Chondrocyte (in vitro differentiated cells): Measurements from ENCODE around the gene NFKB1. TPM values are rescaled to one million over a fixed set of nuclear protein-coding genes. Genes with fewer than 3 reads are reported as not detected.

Experiments
- DNase-seq: peaks from one replicate; pipeline ENCODE4 v3.0.0; 2021; ENCODE audit warnings: mixed read lengths, low spot score
- H3K27ac Mint-ChIP-seq: one replicate; pipeline ENCODE4 v1.8.0; 2021; ENCODE audit warnings: mild to moderate bottlenecking, moderate library complexity, mixed read lengths; ENCODE audit not compliant: unreplicated experiment
- H3K27me3 Mint-ChIP-seq: 2 replicates; pipeline ENCODE4 v1.8.0; 2021; ENCODE audit warnings: low read depth, mixed read lengths
- H3K36me3 Mint-ChIP-seq: 2 replicates; pipeline ENCODE4 v1.8.0; 2021; ENCODE audit warnings: low read depth, mixed read lengths
- H3K4me1 Mint-ChIP-seq: 2 replicates; pipeline ENCODE4 v1.8.0; 2021; ENCODE audit warnings: low read depth, mild to moderate bottlenecking, mixed read lengths
- H3K4me3 Mint-ChIP-seq: one replicate; pipeline ENCODE4 v1.8.0; 2021; ENCODE audit warnings: mild to moderate bottlenecking, moderate library complexity, mixed read lengths; ENCODE audit not compliant: unreplicated experiment
- H3K9me3 Mint-ChIP-seq: 2 replicates; pipeline ENCODE4 v1.8.0; 2021; ENCODE audit warnings: low read depth, mixed read lengths
- total RNA-seq: library from RNA; stranded (reverse); gene quantifications from 3 replicates; pipeline ENCODE4 v1.2.1, GENCODE V29; 2021
- TF ChIP-seq, protein P1 (sequence below): fragments of 200-600 bp; sonication (generic); IDR thresholded peaks from 2 replicates; pipeline ENCODE4 v1.5.0; 2021; ENCODE audit warnings: antibody characterized with exemption, mild to moderate bottlenecking, moderate library complexity

The NFKB1 gene
- total RNA-seq, 1 donor from 2014 or later = 24.4 TPM

DNA sequence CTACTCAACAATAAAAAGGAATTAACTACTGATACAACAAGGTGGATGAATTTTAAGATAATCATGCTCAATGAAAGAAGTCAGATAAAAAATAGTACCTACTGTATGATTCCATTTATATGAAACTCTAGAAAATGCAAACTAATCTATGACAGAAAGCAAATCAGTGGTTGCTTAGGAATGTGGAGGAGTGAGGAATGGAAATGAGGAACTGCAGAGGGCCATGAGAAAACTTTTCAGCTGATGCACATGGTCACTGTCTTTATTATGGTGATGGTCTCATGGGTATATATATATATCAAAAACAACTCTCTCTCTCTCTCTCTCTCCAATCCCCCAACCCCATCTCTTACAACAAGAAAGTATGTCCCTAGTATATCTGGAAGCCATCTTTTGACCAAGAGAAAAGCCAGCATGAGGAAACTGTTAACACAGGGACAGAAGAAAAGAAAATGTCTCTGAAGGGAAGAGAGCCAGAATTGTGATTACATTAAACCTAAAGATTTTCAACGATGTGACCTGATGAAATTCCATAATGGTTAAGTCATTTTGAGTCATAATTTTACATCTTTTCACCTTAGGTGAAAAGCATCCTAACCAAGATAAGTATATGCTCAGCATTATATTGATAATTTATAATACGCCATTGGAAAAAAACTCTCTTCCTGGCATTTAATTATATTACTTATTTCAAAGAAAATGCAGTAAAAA is 8.5 kb upstream of the NFKB1 start:
- Mint-ChIP-seq H3K27ac (no peak overlapping the region), H3K4me3 (no peak overlapping the region), H3K27me3 (no peaks in the 10 kb centered on the region), H3K9me3 (peaks cover 16% of the 10 kb centered on the region), H3K36me3 (no peaks in the 10 kb centered on the region), H3K4me1 (peaks cover 3% of the 10 kb centered on the region)
- TF ChIP-seq, protein P1, sequence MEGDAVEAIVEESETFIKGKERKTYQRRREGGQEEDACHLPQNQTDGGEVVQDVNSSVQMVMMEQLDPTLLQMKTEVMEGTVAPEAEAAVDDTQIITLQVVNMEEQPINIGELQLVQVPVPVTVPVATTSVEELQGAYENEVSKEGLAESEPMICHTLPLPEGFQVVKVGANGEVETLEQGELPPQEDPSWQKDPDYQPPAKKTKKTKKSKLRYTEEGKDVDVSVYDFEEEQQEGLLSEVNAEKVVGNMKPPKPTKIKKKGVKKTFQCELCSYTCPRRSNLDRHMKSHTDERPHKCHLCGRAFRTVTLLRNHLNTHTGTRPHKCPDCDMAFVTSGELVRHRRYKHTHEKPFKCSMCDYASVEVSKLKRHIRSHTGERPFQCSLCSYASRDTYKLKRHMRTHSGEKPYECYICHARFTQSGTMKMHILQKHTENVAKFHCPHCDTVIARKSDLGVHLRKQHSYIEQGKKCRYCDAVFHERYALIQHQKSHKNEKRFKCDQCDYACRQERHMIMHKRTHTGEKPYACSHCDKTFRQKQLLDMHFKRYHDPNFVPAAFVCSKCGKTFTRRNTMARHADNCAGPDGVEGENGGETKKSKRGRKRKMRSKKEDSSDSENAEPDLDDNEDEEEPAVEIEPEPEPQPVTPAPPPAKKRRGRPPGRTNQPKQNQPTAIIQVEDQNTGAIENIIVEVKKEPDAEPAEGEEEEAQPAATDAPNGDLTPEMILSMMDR = no peak
- no peak for DNase-seq

DNA sequence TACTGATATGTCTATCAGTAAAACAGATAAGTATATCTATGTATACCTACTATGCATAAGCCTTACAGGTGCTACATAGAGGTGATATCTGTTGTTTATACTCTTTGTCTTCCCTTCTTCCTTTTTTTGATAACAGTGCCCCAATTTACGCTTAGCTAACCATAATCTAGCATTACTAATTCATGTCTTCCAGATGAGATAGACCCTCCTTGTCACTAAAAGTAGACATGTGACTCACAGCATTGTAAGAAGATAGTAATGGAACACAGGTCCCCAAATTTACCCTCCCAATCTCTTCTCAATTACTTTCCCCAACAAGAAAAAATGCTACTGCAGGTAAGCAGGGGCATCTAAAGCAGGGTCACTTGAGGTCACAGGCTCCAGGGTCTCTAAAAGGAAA is 7.9 kb upstream of the NFKB1 start:
- Mint-ChIP-seq H3K4me3 (no peak overlapping the region), H3K9me3 (peaks cover 11% of the 10 kb centered on the region), H3K4me1 (peaks cover 3% of the 10 kb centered on the region), H3K27me3 (no peaks in the 10 kb centered on the region), H3K27ac (no peak overlapping the region), H3K36me3 (no peaks in the 10 kb centered on the region)
- no peak for DNase-seq
- TF ChIP-seq, protein P1 = no peak

DNA sequence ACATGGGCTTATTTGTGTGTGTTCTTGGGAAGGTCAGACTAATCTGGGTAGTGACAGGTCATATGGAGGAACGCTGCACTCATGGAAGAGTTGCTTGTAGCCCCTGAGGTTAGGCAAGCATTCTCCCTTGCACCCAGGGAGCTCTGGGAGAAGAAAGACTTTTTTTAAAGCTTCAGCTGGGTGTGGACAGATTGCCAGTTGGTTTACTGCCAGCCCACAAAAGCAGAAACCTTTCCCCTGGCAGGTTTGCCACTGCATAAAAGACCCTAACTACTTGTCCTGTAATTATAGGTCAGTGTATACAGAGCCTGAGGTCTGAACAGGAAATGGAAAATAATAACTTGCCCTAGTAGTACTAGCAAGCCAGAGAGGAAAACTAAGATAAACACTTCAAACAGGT is 7.4 kb upstream of the NFKB1 start:
- H3K27me3 Mint-ChIP-seq = no peaks in the 10 kb centered on the region
- TF ChIP-seq, protein P1 = no peak
- H3K36me3 Mint-ChIP-seq = no peaks in the 10 kb centered on the region
- no peak for DNase-seq
- H3K27ac Mint-ChIP-seq = no peak overlapping the region
- H3K9me3 Mint-ChIP-seq = peaks cover 6% of the 10 kb centered on the region
- H3K4me3 Mint-ChIP-seq = no peak overlapping the region
- peaks cover 3% of the 10 kb centered on the region for H3K4me1 Mint-ChIP-seq

DNA sequence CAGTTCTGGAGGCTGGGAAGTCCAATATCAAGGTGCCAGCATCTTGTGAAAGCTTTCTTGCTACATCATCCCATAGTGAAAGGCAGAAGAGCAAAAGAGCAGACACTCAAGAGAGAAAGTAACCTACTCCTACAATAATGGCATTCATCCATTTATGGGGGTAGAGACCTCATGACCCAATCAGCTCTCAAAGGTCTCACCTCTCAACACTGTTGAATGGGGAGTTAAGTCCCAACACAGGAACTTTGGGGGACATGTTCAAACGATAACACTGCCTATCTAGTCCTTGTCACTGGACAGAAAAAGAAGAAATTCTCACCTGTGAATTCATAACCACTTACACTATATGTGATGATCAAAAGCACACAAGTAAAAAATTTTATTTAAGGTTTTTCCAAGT is 6.6 kb upstream of the NFKB1 start:
- no peak for DNase-seq
- TF ChIP-seq, protein P1 = no peak
- Mint-ChIP-seq H3K36me3 (no peaks in the 10 kb centered on the region), H3K4me1 (peaks cover 3% of the 10 kb centered on the region), H3K9me3 (no peaks in the 10 kb centered on the region), H3K27ac (no peak overlapping the region), H3K27me3 (no peaks in the 10 kb centered on the region), H3K4me3 (no peak overlapping the region)

DNA sequence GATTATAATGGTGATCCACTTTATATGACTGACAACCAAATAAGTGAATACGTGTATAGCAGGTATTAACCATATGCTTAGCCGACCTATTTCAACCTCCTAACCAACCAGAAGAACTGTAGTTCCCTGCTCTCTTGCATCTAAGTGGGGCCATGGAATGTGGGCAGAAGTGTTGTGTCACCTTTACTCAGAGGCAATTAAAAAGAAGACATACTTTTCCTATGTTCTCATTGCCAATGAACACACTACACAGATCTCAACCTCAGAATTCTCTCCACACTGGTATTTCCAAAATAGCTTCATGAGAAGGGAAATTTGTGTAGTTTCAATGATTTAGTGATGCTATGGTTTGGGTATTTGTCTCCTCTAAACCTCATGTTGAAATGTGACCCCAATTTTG is 3.2 kb upstream of the NFKB1 start:
- Mint-ChIP-seq H3K4me3 (no peak overlapping the region), H3K36me3 (no peaks in the 10 kb centered on the region), H3K4me1 (peaks cover 18% of the 10 kb centered on the region), H3K9me3 (no peaks in the 10 kb centered on the region), H3K27ac (no peak overlapping the region), H3K27me3 (no peaks in the 10 kb centered on the region)
- TF ChIP-seq, protein P1 = no peak
- no peak for DNase-seq
